Activated CD4-positive, alpha-beta memory T cell treated with anti-CD3 and anti-CD28 coated beads for 36 hours (primary cell): Measurements from ENCODE around the gene SLC10A7. TPM values are rescaled to one million over a fixed set of nuclear protein-coding genes. Genes with fewer than 3 reads are reported as not detected.

Experiments
- CTCF ChIA-PET: fragments of 350-600 bp; sonication (Branson Sonifier 250); formaldehyde crosslinking; loops from one replicate; lab custom pipeline; 2021; ENCODE audit warnings: antibody characterized with exemption, inconsistent platforms; lab: Charles Lee
- POLR2A ChIA-PET: fragments of 350-600 bp; sonication (Branson Sonifier 250); formaldehyde crosslinking; loops from one replicate; lab custom pipeline; 2021; ENCODE audit warnings: antibody characterized with exemption; lab: Charles Lee
- DNase-seq: peaks from one replicate; pipeline ENCODE4 v3.0.0-alpha.2; 2020
- H3K27ac Mint-ChIP-seq: one replicate; pipeline ENCODE4 v1.8.0; 2021; ENCODE audit warnings: mixed read lengths
- H3K27me3 Mint-ChIP-seq: one replicate; pipeline ENCODE4 v1.8.0; 2021; ENCODE audit warnings: mixed read lengths
- H3K36me3 Mint-ChIP-seq: one replicate; pipeline ENCODE4 v1.8.0; 2021; ENCODE audit warnings: mixed read lengths
- H3K4me1 Mint-ChIP-seq: one replicate; pipeline ENCODE4 v1.8.0; 2021; ENCODE audit warnings: low read depth, mixed read lengths
- H3K4me3 Mint-ChIP-seq: one replicate; pipeline ENCODE4 v1.8.0; 2021; ENCODE audit warnings: mild to moderate bottlenecking, mixed read lengths
- H3K9me3 Mint-ChIP-seq: one replicate; pipeline ENCODE4 v1.8.0; 2021; ENCODE audit warnings: mixed read lengths
- intact Hi-C: fragments of 100-400 bp; cut with micrococcal nuclease; formaldehyde crosslinking; loops from one replicate; pipeline ENCODE4 v1.15.1; 2023
- microRNA-seq: library from miRNA; unstranded; fragments of <30 nt; microRNA quantifications from one replicate; pipeline ENCODE4 v1.2.0, GENCODE V29; 2022; ENCODE audit warnings: borderline number of aligned reads, borderline microRNAs expressed, borderline replicate concordance
- total RNA-seq, 2 experiments: library from RNA; stranded (reverse); gene quantifications; one replicate each; pipeline ENCODE4 v1.2.3, GENCODE V29; 2021

The SLC10A7 gene
- total RNA-seq, 2 experiments from 2014 or later: 10.9 to 14.7 TPM

DNA sequence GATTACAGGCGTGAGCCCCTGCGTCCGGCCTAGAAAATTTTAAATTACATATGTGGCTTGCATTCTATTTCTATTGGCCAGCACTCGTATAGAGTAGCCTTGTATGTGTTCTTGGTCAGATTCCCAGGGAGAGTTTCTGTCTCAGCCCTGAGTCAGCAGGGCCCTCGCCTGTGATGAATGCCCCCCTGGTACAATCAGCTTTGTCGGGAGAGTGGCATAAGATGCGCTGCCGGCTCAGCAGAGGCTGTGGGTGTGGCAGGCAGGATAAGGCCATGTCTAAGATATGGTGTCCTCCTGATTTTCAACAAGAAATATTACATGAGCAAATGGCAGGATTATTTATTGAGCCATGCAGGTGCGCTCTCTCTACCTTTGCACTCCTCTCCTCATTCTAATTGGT lies 309.0 kb downstream of the SLC10A7 start:
- no peaks in the 10 kb centered on the region for H3K36me3 Mint-ChIP-seq
- intact Hi-C loops: no loop called here
- no peak overlapping the region for H3K27ac Mint-ChIP-seq
- DNase-seq: no peak
- H3K4me3 Mint-ChIP-seq: no peak overlapping the region
- ChIA-PET POLR2A (no interaction called here), CTCF (no interaction called here)
- H3K4me1 Mint-ChIP-seq: no peaks in the 10 kb centered on the region
- H3K27me3 Mint-ChIP-seq: no peaks in the 10 kb centered on the region
- H3K9me3 Mint-ChIP-seq: no peaks in the 10 kb centered on the region

DNA sequence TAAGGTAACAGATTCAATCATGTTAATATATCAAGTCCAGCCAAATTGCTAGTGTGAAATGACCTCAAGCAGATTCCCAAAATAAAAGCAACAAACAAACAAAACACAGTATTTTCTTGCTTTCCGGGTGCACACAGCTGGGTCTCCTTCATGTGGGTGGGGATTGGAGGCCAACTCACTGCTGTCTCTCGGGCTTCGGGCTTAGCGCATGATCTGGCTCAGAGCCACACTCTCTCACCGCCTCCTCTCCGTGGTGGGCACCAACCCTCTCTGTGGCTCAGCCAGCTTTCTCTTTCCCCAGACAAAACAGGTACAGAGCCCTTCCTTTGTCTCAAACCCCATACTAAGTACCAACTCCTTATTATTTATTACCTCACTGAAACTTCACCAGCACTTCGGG lies 310.3 kb downstream of the SLC10A7 start:
- H3K4me3 Mint-ChIP-seq: no peak overlapping the region
- no peaks in the 10 kb centered on the region for H3K36me3 Mint-ChIP-seq
- H3K4me1 Mint-ChIP-seq: no peaks in the 10 kb centered on the region
- intact Hi-C loops: no loop called here
- no peaks in the 10 kb centered on the region for H3K27me3 Mint-ChIP-seq
- DNase-seq: no peak
- no peak overlapping the region for H3K27ac Mint-ChIP-seq
- H3K9me3 Mint-ChIP-seq: no peaks in the 10 kb centered on the region
- CTCF ChIA-PET: no interaction called here
- POLR2A ChIA-PET: no interaction called here

DNA sequence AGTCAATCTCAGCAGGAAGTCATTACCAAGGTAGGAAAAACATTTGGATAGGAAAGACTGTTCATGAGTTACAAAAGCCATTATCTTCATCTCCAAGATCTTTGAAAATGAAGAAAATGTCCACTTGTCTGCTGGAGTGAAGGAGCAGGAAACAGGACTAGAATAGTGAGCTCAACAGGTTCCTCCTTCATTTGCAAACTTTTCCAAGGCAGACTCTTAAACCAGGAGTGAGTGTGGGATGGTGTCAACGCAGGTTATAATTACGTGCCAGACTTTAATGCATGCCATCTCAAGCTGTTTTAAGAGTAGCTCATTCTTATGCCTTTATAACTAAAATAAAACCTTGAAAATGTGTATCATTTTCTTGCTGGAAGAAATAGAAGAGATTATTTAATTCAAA lies 310.9 kb downstream of the SLC10A7 start:
- CTCF ChIA-PET: no interaction called here

DNA sequence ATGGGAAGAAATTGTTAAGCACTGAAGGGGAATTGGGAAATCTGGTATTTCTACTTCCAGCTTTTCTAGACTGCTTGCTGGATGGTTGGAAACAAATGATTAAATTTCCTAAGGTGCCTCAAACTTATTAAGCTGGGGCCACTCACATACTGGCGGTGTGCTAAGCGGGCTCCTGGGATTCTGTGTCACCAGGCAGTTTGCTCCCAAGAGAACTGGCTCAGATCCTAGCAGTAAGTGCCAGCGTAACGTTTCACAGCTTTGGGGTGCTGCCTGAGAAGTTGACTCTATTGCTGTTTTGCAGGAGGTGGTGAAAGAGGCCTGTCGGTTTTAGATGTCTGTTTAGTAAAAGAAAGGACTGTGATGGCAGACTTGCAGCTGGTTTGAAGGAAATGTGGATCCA lies 314.3 kb downstream of the SLC10A7 start:
- H3K27ac Mint-ChIP-seq: no peak overlapping the region
- POLR2A ChIA-PET: no interaction called here
- no peaks in the 10 kb centered on the region for H3K27me3 Mint-ChIP-seq
- no peak for DNase-seq
- CTCF ChIA-PET: no interaction called here
- intact Hi-C loops: no loop called here
- H3K4me3 Mint-ChIP-seq: no peak overlapping the region
- H3K36me3 Mint-ChIP-seq: peaks cover 13% of the 10 kb centered on the region
- H3K4me1 Mint-ChIP-seq: no peaks in the 10 kb centered on the region
- H3K9me3 Mint-ChIP-seq: peaks cover 3% of the 10 kb centered on the region

More for the DNA sequence above, 310.9 kb downstream of the SLC10A7 start:
- Mint-ChIP-seq H3K9me3 (no peaks in the 10 kb centered on the region), H3K4me1 (no peaks in the 10 kb centered on the region), H3K27me3 (no peaks in the 10 kb centered on the region), H3K36me3 (no peaks in the 10 kb centered on the region), H3K4me3 (no peak overlapping the region), H3K27ac (no peak overlapping the region)
- intact Hi-C loops: no loop called here
- POLR2A ChIA-PET: no interaction called here
- DNase-seq: no peak

Small RNAs within 50 kb of the gene (microRNA-seq; reads per million reads assigned to microRNA genes)
- not detected for gene MIR7849

Other genes with a start within 250 kb of the SLC10A7 start
- not detected for gene POU4F2, start 117.0 kb upstream of the SLC10A7 start, total RNA-seq